A204.1 (cell line): ENCODE data around the gene ANLN.
"Not testable (repeated sequence)": the region's sequence is repeated elsewhere in the genome, so short reads cannot be mapped to it uniquely, and the experiment has no call there.

Experiments used
- FAIRE-seq: peaks from 2 replicates; lab custom pipeline; 2012; peaks lifted over from hg19 to GRCh38; lab: Jason Lieb, UNC

The ANLN gene

GRCh38 chr7:36416251-36416650, 26.6 kb downstream of the ANLN start:
- no peak for FAIRE-seq

GRCh38 chr7:36420307-36420706, 30.6 kb downstream of the ANLN start:
- no peak for FAIRE-seq

- no peak for FAIRE-seq
Observed at GRCh38 chr7:36422072-36422471, 32.4 kb downstream of the ANLN start.

- FAIRE-seq = no peak
Observed at GRCh38 chr7:36423633-36424032, 34.0 kb downstream of the ANLN start.

GRCh38 chr7:36430186-36430585, 40.5 kb downstream of the ANLN start:
- no peak for FAIRE-seq

GRCh38 chr7:36430881-36431280, 41.2 kb downstream of the ANLN start:
- FAIRE-seq = no peak

GRCh38 chr7:36438211-36438610, 48.5 kb downstream of the ANLN start:
- no peak for FAIRE-seq

- FAIRE-seq = no peak
Observed at GRCh38 chr7:36439624-36440023, 50.0 kb downstream of the ANLN start.

- FAIRE-seq = no peak
Observed at GRCh38 chr7:36440880-36441279, 51.2 kb downstream of the ANLN start.

GRCh38 chr7:36441344-36442022, 51.8 kb downstream of the ANLN start:
- FAIRE-seq = no peak

GRCh38 chr7:36448781-36449379, 59.2 kb downstream of the ANLN start:
- no peak for FAIRE-seq

GRCh38 chr7:36449685-36450084, 60.0 kb downstream of the ANLN start:
- no peak for FAIRE-seq

- no peak for FAIRE-seq
Observed at GRCh38 chr7:36453769-36454168, 64.1 kb downstream of the ANLN start.

- no peak for FAIRE-seq
Observed at GRCh38 chr7:36455646-36456045, 66.0 kb downstream of the ANLN start.

- no peak for FAIRE-seq
Observed at GRCh38 chr7:36456138-36456537, 66.5 kb downstream of the ANLN start.

- FAIRE-seq = no peak
Observed at GRCh38 chr7:36456548-36456947, 66.9 kb downstream of the ANLN start.

- no peak for FAIRE-seq
Observed at GRCh38 chr7:36459236-36459960, 69.7 kb downstream of the ANLN start.

GRCh38 chr7:36460811-36461429, 71.3 kb downstream of the ANLN start:
- no peak for FAIRE-seq

- no peak for FAIRE-seq
Observed at GRCh38 chr7:36462551-36463137, 73.0 kb downstream of the ANLN start.

GRCh38 chr7:36464271-36464670, 74.6 kb downstream of the ANLN start:
- no peak for FAIRE-seq

GRCh38 chr7:36466001-36466400, 76.3 kb downstream of the ANLN start:
- FAIRE-seq = not testable (repeated sequence)

- FAIRE-seq = no peak
Observed at GRCh38 chr7:36468370-36469101, 78.9 kb downstream of the ANLN start.
